Astrocyte (in vitro differentiated cells and primary cell): Measurements from ENCODE around the gene COL9A1. TPM values are rescaled to one million over a fixed set of nuclear protein-coding genes. Genes with fewer than 3 reads are reported as not detected.

Experiments
- DNase-seq: peaks from one replicate; pipeline ENCODE4 v3.0.0-alpha.2; 2010; ENCODE audit warnings: low read depth
- FAIRE-seq: peaks from 2 replicates; lab custom pipeline; 2011; peaks lifted over from hg19 to GRCh38; lab: Jason Lieb, UNC
- H2AFZ ChIP-seq: 2 replicates; pipeline ENCODE4 v1.6.0; 2012; ENCODE audit warnings: low read depth, low read length, inconsistent platforms
- H3K27ac ChIP-seq: 2 replicates; pipeline ENCODE4 v1.5.1; 2011; ENCODE audit warnings: low read depth, low read length, inconsistent platforms
- H3K27me3 ChIP-seq: 2 replicates; pipeline ENCODE4 v1.6.0; 2011; ENCODE audit warnings: low read length, inconsistent platforms; ENCODE audit not compliant: insufficient read depth
- H3K36me3 ChIP-seq: 2 replicates; pipeline ENCODE4 v1.5.1; 2011; ENCODE audit warnings: low read length, inconsistent platforms; ENCODE audit not compliant: insufficient read depth
- H3K4me1 ChIP-seq: 2 replicates; pipeline ENCODE4 v1.5.1; 2011; ENCODE audit warnings: low read length, inconsistent platforms; ENCODE audit not compliant: insufficient read depth
- H3K4me2 ChIP-seq: 2 replicates; pipeline ENCODE4 v1.6.0; 2012; ENCODE audit warnings: low read length, inconsistent platforms
- H3K4me3 ChIP-seq: 2 replicates; pipeline ENCODE4 v1.5.1; 2011; ENCODE audit warnings: low read depth, mild to moderate bottlenecking, low read length, inconsistent platforms; ENCODE audit not compliant: insufficient read depth
- H3K79me2 ChIP-seq: 2 replicates; pipeline ENCODE4 v1.6.0; 2012; ENCODE audit warnings: mild to moderate bottlenecking, low read length, inconsistent platforms; ENCODE audit not compliant: insufficient read depth
- H3K9ac ChIP-seq: 2 replicates; pipeline ENCODE4 v1.6.0; 2012; ENCODE audit warnings: mild to moderate bottlenecking, low read length, inconsistent platforms
- H3K9me3 ChIP-seq: 2 replicates; pipeline ENCODE4 v1.5.1; 2012; ENCODE audit warnings: low read depth, mild to moderate bottlenecking, low read length, inconsistent platforms; ENCODE audit not compliant: insufficient read depth
- H4K20me1 ChIP-seq: 2 replicates; pipeline ENCODE4 v1.6.0; 2012; ENCODE audit warnings: low read length, inconsistent platforms; ENCODE audit not compliant: insufficient read depth
- H3K27ac Mint-ChIP-seq: one replicate; pipeline ENCODE4 v1.8.0; 2021; ENCODE audit warnings: mild to moderate bottlenecking, mixed read lengths; ENCODE audit not compliant: unreplicated experiment
- H3K27me3 Mint-ChIP-seq: one replicate; pipeline ENCODE4 v1.8.0; 2021; ENCODE audit warnings: low read depth, mixed read lengths; ENCODE audit not compliant: unreplicated experiment
- H3K36me3 Mint-ChIP-seq: one replicate; pipeline ENCODE4 v1.8.0; 2021; ENCODE audit warnings: low read depth, mixed read lengths; ENCODE audit not compliant: unreplicated experiment
- H3K4me1 Mint-ChIP-seq: one replicate; pipeline ENCODE4 v1.8.0; 2021; ENCODE audit warnings: low read depth, mixed read lengths; ENCODE audit not compliant: unreplicated experiment
- H3K4me3 Mint-ChIP-seq: one replicate; pipeline ENCODE4 v1.8.0; 2021; ENCODE audit warnings: mild to moderate bottlenecking, moderate library complexity, mixed read lengths; ENCODE audit not compliant: unreplicated experiment
- H3K9me3 Mint-ChIP-seq: one replicate; pipeline ENCODE4 v1.8.0; 2021; ENCODE audit warnings: mild to moderate bottlenecking, mixed read lengths; ENCODE audit not compliant: unreplicated experiment
- EZH2 ChIP-seq: IDR thresholded peaks from 2 replicates; pipeline ENCODE4 v1.6.1; 2012; ENCODE audit warnings: mild to moderate bottlenecking, low read length, inconsistent platforms; ENCODE audit not compliant: insufficient read depth
- total RNA-seq: library from RNA; stranded (reverse); gene quantifications from 2 replicates; pipeline ENCODE4 v1.2.1, GENCODE V29; 2021
- TF ChIP-seq, protein P1 (sequence below): IDR thresholded peaks from 2 replicates; pipeline ENCODE4 v1.5.1; 2011; ENCODE audit warnings: low read depth, mild to moderate bottlenecking, inconsistent platforms, low read length, moderate library complexity; ENCODE audit not compliant: insufficient read depth

Gene COL9A1
- total RNA-seq, 1 donor from 2014 or later: 0.11 TPM

DNA sequence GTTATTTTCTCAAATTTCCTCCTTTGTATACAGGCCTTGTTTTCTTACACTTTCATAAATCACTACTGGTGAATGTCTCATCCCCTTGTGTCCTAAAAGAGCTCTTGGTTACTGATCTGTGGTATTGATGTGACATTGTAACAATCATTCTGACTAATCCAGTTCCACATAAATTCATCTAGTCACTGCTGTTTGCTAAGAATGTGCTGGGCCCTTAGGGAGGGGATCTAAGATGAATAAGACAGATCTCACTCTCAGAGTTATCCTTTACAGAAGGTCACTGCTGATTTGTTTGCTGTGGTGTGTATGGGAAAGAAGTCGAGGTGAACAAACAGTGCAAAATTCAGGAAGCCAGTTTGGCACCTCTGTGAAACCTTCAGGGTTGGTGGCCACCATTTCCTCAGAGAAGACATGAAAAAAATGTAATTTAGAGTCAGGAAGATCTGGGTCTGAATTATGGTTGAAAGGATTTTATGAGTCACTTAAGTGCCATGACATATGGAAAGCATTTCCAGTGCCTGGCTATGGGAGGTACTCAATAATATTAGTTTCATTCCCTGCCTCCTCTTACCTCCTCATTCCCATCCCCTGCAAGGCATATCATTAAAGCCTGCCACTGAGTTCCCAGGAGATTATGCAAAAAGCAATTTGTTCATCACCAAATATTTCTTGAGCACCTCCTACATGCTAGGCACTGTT is 121.8 kb downstream of the COL9A1 start:
- H3K9ac ChIP-seq: no peak overlapping the region
- DNase-seq (no peak), FAIRE-seq (no peak)
- H3K9me3 Mint-ChIP-seq: peaks cover 7% of the 10 kb centered on the region
- no peak overlapping the region for H3K4me3 Mint-ChIP-seq
- no peaks in the 10 kb centered on the region for H3K36me3 Mint-ChIP-seq
- no peaks in the 10 kb centered on the region for H3K79me2 ChIP-seq
- H2AFZ ChIP-seq: no peak overlapping the region
- H3K27ac Mint-ChIP-seq: no peak overlapping the region
- H3K36me3 ChIP-seq: no peaks in the 10 kb centered on the region
- H3K27ac ChIP-seq: no peak overlapping the region
- peaks cover 2% of the 10 kb centered on the region for H3K9me3 ChIP-seq
- no peaks in the 10 kb centered on the region for H3K27me3 Mint-ChIP-seq
- H3K4me1 Mint-ChIP-seq: no peaks in the 10 kb centered on the region
- no peak overlapping the region for H3K4me3 ChIP-seq
- no peaks in the 10 kb centered on the region for H4K20me1 ChIP-seq
- H3K4me2 ChIP-seq: no peak overlapping the region
- no peak for TF ChIP-seq EZH2
- TF ChIP-seq, protein P1, sequence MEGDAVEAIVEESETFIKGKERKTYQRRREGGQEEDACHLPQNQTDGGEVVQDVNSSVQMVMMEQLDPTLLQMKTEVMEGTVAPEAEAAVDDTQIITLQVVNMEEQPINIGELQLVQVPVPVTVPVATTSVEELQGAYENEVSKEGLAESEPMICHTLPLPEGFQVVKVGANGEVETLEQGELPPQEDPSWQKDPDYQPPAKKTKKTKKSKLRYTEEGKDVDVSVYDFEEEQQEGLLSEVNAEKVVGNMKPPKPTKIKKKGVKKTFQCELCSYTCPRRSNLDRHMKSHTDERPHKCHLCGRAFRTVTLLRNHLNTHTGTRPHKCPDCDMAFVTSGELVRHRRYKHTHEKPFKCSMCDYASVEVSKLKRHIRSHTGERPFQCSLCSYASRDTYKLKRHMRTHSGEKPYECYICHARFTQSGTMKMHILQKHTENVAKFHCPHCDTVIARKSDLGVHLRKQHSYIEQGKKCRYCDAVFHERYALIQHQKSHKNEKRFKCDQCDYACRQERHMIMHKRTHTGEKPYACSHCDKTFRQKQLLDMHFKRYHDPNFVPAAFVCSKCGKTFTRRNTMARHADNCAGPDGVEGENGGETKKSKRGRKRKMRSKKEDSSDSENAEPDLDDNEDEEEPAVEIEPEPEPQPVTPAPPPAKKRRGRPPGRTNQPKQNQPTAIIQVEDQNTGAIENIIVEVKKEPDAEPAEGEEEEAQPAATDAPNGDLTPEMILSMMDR: no peak
- no peaks in the 10 kb centered on the region for H3K27me3 ChIP-seq
- H3K4me1 ChIP-seq: no peaks in the 10 kb centered on the region

DNA sequence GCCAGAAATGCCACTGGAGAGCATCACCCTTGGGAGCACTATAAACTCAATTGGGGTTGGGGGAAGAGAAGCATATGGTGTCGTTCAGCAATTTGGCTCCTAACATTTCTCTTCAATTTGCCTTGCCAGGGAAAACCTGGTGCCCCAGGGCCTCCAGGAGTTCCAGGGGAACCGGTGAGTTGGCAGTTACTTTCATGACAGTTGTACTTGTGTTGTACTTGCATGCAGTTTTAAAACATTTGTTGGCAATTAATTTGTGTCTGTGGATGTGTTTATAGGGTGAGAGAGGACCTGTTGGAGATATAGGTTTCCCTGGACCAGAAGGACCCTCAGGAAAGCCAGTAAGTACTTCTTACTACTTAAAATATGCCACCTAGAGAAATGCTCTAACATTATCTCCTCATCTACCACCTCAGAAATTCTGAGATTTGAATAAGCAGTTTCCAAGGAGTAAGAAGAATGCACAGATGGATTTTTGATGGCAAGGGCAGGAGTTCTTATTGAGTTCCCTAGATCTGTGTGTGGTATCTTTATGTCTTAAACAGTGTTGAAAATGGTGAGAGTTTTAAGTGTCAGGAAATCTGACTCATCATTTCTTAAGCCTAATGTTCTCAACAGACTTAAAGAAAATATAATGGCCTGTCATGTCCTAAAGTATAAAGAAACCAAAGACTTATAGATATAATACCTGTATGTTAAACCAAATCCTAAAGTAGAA is 122.5 kb downstream of the COL9A1 start:
- Histone ChIP-seq H3K36me3 (no peaks in the 10 kb centered on the region), H3K79me2 (no peaks in the 10 kb centered on the region), H3K9ac (no peak overlapping the region), H2AFZ (no peak overlapping the region), H3K4me3 (no peak overlapping the region), H4K20me1 (no peaks in the 10 kb centered on the region), H3K27me3 (no peaks in the 10 kb centered on the region), H3K4me1 (no peaks in the 10 kb centered on the region), H3K4me2 (no peak overlapping the region), H3K9me3 (peaks cover 2% of the 10 kb centered on the region), H3K27ac (no peak overlapping the region)
- FAIRE-seq: no peak
- Mint-ChIP-seq H3K27ac (no peak overlapping the region), H3K9me3 (peaks cover 7% of the 10 kb centered on the region), H3K36me3 (no peaks in the 10 kb centered on the region), H3K4me3 (no peak overlapping the region), H3K27me3 (no peaks in the 10 kb centered on the region), H3K4me1 (no peaks in the 10 kb centered on the region)
- TF ChIP-seq, protein P1: no peak
- TF ChIP-seq EZH2: no peak
- DNase-seq: no peak
